Immature natural killer cell (primary cell): ENCODE data around the gene FAM124A. TPM values are rescaled to one million over a fixed set of nuclear protein-coding genes. Genes with fewer than 3 reads are reported as not detected.
A peak's percentile ranks its signal among the peaks of the same experiment; 100 is the strongest.
"Not testable (repeated sequence)": the region's sequence is repeated elsewhere in the genome, so short reads cannot be mapped to it uniquely, and the experiment has no call there.

Source experiments
- DNase-seq, 3 donors: peaks; one replicate each; pipeline ENCODE4 v3.0.0; 2022; ENCODE audit warnings: mixed read lengths in 1 of 3
- H3K27ac Mint-ChIP-seq, 6 donors: one replicate each; pipeline ENCODE4 v1.8.0; 2020; ENCODE audit warnings: mixed read lengths in 6 of 6, mild to moderate bottlenecking in 5 of 6, inconsistent platforms in 4 of 6, moderate library complexity in 3 of 6
- H3K27me3 Mint-ChIP-seq, 3 donors: one replicate each; pipeline ENCODE4 v1.8.0; 2020 to 2021; ENCODE audit warnings: low read depth in 3 of 3, mild to moderate bottlenecking in 3 of 3, mixed read lengths in 3 of 3, moderate library complexity in 3 of 3, inconsistent platforms in 1 of 3
- H3K36me3 Mint-ChIP-seq, 3 donors: one replicate each; pipeline ENCODE4 v1.8.0; 2020; ENCODE audit warnings: mixed read lengths in 3 of 3, inconsistent platforms in 2 of 3, mild to moderate bottlenecking in 2 of 3
- H3K4me1 Mint-ChIP-seq, 2 donors: one replicate each; pipeline ENCODE4 v1.8.0; 2020; ENCODE audit warnings: inconsistent platforms in 2 of 2, mild to moderate bottlenecking in 2 of 2, mixed read lengths in 2 of 2, moderate library complexity in 1 of 2
- H3K4me3 Mint-ChIP-seq, 5 donors: one replicate each; pipeline ENCODE4 v1.8.0; 2020; ENCODE audit warnings: mild to moderate bottlenecking in 5 of 5, mixed read lengths in 5 of 5, inconsistent platforms in 3 of 5, moderate library complexity in 3 of 5
- H3K9me3 Mint-ChIP-seq, 6 donors: one replicate each; pipeline ENCODE4 v1.8.0; 2020; ENCODE audit warnings: mild to moderate bottlenecking in 6 of 6, mixed read lengths in 6 of 6, inconsistent platforms in 4 of 6, moderate library complexity in 3 of 6
- polyA plus RNA-seq, 3 donors: library from polyadenylated mRNA; unstranded; fragments of 300-500 nt; fragmentation: Illumina TruSeq; gene quantifications; one replicate each; pipeline ENCODE4 v1.2.3, GENCODE V29; 2021

FAM124A gene
- polyA plus RNA-seq, 3 donors from 2014 or later, result 0.03 TPM; not detected in 2

DNA sequence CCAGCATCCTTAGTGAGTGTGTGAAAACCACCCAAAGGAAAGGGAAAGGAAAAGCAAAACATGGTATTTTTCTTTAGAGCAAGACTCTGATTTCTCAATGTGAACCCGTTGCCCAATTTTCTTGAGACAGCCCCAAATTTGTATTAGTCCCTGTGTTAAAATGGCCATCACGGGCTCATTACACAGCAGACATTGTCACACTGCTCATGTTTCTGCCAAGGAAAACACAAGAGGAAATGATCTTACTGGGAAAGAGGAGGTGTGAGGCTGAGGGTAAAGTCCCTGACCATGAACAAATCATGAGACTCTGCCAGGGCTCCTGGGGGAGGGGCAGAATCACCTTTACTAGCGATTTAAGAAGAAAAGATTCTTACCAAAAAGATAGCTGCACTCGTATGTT, 54.4 kb downstream of the FAM124A start:
- H3K27me3 Mint-ChIP-seq, result peaks cover 0 to 9% (median 2%) of the 10 kb centered on the region in 3 donors
- H3K4me3 Mint-ChIP-seq, result no peak overlapping the region
- no peak overlapping the region for H3K27ac Mint-ChIP-seq
- no peaks in the 10 kb centered on the region for H3K9me3 Mint-ChIP-seq
- DNase-seq, result no peak
- no peaks in the 10 kb centered on the region for H3K4me1 Mint-ChIP-seq
- no peaks in the 10 kb centered on the region for H3K36me3 Mint-ChIP-seq

DNA sequence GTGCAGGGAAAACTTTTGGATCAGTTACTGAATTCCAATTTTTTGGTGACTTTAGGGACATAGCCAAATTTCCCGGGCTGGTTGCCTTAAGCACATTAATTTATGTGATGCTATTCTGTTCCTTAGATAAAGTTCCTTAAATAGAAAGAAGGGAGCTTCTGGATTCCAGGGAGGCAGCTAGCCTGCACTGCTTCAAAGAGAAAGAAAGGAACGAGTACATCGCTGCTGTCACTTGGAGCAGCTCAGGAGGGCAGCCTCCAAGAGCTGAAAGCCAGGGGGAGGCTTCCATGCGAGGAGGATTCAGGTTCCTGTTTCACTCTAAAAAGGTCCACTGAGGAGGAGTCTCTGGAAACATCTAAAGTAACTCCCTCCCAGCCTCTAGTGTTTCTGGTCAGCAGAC, 55.7 kb downstream of the FAM124A start:
- H3K9me3 Mint-ChIP-seq, result no peaks in the 10 kb centered on the region
- no peak overlapping the region for H3K27ac Mint-ChIP-seq

DNA sequence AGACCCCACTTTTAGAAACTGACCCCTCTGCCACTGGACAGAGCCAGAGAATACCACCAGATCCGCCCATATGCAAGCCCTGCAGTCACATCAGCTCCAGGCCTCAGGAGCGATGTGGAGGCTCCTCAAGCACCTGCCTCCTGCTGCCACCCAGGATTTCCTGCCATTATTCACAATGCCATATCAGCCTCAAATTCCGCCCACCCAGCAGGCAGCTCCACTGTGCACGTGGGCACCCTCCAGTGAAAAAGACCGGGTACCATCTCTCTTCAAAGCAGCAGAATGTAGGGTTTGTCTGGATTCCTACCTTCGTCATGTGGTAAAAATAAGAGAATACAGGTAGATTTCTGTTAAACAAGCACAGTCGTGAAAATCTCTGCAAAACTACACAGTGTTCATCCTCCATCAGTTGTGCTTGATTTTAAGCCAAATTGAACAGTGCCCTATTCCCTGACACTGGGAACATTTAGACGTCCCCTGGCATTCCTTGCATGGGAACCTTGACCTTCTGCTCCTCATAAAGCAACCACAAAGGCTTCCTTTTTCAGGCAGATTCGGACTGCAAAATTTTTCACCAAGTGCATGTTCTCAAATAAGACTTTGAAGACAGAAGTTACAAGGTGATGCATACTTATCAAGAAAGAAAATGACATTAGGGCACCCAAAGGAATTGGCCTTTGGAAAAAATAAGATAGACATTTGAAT, 56.4 kb downstream of the FAM124A start:
- Mint-ChIP-seq H3K27ac (no peak overlapping the region), H3K4me1 (no peaks in the 10 kb centered on the region), H3K36me3 (no peaks in the 10 kb centered on the region), H3K4me3 (no peak overlapping the region), H3K27me3 (peaks cover 0 to 9% (median 2%) of the 10 kb centered on the region in 3 donors), H3K9me3 (no peaks in the 10 kb centered on the region)
- no peak for DNase-seq

More for the DNA sequence above, 55.7 kb downstream of the FAM124A start:
- no peak overlapping the region for H3K4me3 Mint-ChIP-seq
- no peaks in the 10 kb centered on the region for H3K36me3 Mint-ChIP-seq
- no peaks in the 10 kb centered on the region for H3K4me1 Mint-ChIP-seq
- peaks cover 0 to 9% (median 2%) of the 10 kb centered on the region in 3 donors for H3K27me3 Mint-ChIP-seq
- no peak for DNase-seq

DNA sequence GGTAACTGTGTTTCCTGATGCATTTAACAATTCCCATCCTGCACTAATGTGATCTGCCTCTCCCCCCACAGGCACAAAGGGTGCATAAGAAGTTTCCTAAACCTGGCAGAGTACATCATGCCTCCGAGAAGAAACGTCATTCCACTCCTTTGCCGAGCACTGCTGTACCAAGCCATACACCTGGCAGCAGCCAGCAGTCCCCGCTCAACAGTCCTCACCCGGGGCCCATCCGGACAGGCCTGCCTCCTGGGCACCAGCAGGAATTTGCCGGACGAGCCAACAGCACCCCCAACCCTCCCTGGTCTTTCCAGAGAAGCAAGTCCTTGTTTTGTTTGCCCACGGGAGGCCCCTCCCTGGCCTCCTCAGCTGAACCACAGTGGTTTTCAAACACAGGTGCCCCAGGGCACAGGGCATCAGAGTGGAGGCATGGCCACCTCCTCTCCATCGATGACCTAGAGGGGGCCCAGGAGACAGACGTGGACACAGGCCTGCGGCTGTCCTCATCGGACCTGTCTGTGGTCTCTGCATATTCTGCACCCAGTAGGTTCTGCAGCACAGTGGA, 58.3 kb downstream of the FAM124A start:
- Mint-ChIP-seq H3K9me3 (no peaks in the 10 kb centered on the region), H3K27ac (no peak overlapping the region)

DNA sequence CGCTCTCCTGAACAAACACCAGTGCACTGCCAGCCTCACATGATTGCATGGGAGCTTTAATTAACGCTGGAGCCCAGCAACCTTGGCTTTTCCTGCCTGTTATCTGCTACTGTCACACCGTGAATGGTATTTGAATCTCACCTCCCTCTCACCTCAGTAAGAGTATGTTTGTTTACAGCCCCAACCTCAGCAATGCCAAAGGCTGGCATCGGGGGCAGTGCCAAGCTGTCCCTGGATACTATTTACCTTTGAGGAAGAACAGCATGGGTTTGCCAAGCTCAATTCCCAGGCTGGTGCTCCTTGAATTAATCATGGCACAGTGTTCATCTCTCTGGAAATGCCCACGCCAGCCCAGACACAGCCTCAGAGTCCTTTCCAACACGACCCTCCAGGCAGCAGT, 60.1 kb downstream of the FAM124A start:
- no peaks in the 10 kb centered on the region for H3K9me3 Mint-ChIP-seq
- H3K27ac Mint-ChIP-seq, result no peak overlapping the region
- H3K27me3 Mint-ChIP-seq, result peaks cover 2 to 14% (median 8%) of the 10 kb centered on the region in 3 donors
- H3K4me3 Mint-ChIP-seq, result no peak overlapping the region
- H3K36me3 Mint-ChIP-seq, result no peaks in the 10 kb centered on the region
- no peaks in the 10 kb centered on the region for H3K4me1 Mint-ChIP-seq
- DNase-seq, result no peak

More for the DNA sequence above, 58.3 kb downstream of the FAM124A start:
- H3K4me1 Mint-ChIP-seq, result no peaks in the 10 kb centered on the region
- no peaks in the 10 kb centered on the region for H3K36me3 Mint-ChIP-seq
- H3K27me3 Mint-ChIP-seq, result peaks cover 2 to 16% (median 8%) of the 10 kb centered on the region in 3 donors
- H3K4me3 Mint-ChIP-seq, result no peak overlapping the region
- no peak for DNase-seq

DNA sequence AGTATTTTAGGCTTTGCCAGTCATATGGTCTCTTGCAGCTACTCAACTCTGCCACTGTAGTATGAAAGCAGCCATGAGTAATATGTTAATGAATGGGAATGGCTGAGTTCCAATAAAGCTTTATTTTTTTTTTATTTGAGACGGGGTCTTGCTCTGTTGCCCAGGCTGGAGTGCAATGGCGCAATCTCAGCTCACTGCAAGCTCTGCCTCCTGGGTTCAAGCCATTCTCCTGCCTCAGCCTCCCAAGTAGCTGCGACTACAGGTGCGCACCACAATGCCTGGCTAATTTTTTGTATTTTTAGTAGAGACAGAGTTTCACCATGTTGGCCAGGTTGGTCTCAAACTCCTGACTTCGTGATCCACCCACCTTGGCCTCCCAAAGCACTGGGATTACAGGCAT, 60.7 kb downstream of the FAM124A start:
- not testable (repeated sequence) for H3K4me3 Mint-ChIP-seq, H3K27ac Mint-ChIP-seq, H3K36me3 Mint-ChIP-seq, DNase-seq, H3K9me3 Mint-ChIP-seq, H3K4me1 Mint-ChIP-seq
- peaks cover 2 to 14% (median 8%) of the 10 kb centered on the region in 3 donors for H3K27me3 Mint-ChIP-seq

DNA sequence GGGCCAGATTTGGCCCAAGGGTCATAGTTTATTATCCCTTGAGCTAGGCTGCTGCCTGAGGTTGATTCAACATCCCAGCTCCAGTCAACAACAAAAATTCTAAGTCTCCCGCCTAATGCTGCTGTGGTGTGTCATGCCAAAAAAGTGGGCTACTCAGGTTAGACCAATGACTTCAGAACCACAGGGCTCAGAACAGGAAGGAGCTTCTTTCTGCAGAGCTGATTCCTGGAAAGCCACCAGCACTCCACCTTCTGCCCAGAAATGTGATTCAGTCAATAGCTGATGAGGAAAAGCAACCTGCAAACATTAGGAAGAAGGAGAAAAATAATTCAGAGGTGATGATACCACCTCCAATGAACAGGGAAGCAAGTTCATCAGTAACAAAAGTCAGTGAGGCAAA, 61.2 kb downstream of the FAM124A start:
- H3K9me3 Mint-ChIP-seq, result no peaks in the 10 kb centered on the region
- H3K4me1 Mint-ChIP-seq, result no peaks in the 10 kb centered on the region
- H3K36me3 Mint-ChIP-seq, result no peaks in the 10 kb centered on the region
- peaks cover 2 to 14% (median 8%) of the 10 kb centered on the region in 3 donors for H3K27me3 Mint-ChIP-seq
- H3K27ac Mint-ChIP-seq, result no peak overlapping the region
- H3K4me3 Mint-ChIP-seq, result no peak overlapping the region
- DNase-seq, result no peak

DNA sequence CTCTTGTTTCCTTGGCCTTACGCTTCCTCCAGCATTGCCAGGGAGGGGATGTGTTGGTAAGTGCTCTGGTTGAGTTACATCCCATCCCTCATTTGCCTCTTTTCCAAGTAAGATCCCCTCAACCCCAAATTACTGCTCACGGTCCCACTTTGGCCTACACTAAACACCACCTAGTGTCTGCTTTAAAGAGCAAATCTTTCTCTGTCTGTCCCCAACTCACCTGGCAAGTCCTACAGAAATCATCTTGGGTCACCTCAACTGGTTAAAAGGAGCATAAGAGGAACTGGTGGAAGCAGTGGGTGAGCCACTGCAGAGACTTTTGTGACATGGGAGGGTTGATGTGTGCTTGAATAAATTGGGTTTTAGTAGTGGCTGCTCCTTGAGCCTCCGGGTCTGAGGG, 62.1 kb downstream of the FAM124A start:
- DNase-seq, result no peak

DNA sequence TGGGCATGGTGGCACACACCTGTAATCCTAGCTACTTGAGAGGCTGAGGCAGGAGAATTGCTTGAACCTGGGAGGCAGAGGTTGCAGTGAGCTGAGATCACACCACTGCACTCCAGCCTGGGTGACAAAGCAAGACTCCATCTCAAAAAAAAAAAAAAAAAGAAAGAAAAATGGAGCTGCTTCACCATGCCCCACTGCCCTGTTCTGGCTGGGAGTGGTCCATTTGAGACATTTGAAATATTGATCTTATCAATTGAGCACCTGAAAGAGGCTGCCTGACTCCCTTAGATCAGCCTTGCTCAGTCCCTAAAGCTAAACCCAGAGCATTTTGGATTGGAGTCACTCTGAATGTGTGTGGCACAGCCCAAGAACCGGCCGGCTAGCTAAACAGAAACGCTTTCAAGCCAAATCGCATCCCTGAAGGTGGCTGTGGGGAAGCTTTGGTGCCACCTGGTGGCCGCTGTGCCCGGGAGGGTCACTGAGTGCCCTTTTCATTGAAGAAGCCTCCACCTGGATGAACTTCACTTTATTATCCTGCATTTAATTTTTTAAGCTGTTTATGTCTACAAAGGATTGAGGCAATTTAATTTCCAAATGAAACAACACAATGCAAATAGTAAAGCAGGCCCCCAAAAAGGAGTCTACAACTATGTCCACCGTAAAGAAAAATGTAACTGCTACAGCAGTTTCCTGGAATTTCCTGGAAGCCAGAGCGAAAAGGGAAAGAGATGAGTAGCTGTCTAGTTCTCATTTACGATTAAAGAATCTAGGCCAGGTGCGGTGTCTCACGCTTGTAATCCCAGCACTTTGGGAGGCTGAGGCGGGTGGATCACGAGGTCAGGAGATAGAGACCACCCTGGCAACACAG, 64.2 kb downstream of the FAM124A start:
- H3K36me3 Mint-ChIP-seq, result no peaks in the 10 kb centered on the region
- no peak overlapping the region for H3K4me3 Mint-ChIP-seq
- no peak overlapping the region for H3K27ac Mint-ChIP-seq
- DNase-seq, result peak; percentile 29 to 49 (median 37)
- peaks cover 0 to 9% (median 8%) of the 10 kb centered on the region in 3 donors for H3K27me3 Mint-ChIP-seq
- no peaks in the 10 kb centered on the region for H3K4me1 Mint-ChIP-seq
- H3K9me3 Mint-ChIP-seq, result peaks cover 0 to 2% (median 0%) of the 10 kb centered on the region in 6 donors

More for the DNA sequence above, 62.1 kb downstream of the FAM124A start:
- Mint-ChIP-seq H3K9me3 (no peaks in the 10 kb centered on the region), H3K4me3 (no peak overlapping the region), H3K36me3 (no peaks in the 10 kb centered on the region), H3K4me1 (no peaks in the 10 kb centered on the region), H3K27me3 (peaks cover 2 to 12% (median 8%) of the 10 kb centered on the region in 3 donors), H3K27ac (no peak overlapping the region)

DNA sequence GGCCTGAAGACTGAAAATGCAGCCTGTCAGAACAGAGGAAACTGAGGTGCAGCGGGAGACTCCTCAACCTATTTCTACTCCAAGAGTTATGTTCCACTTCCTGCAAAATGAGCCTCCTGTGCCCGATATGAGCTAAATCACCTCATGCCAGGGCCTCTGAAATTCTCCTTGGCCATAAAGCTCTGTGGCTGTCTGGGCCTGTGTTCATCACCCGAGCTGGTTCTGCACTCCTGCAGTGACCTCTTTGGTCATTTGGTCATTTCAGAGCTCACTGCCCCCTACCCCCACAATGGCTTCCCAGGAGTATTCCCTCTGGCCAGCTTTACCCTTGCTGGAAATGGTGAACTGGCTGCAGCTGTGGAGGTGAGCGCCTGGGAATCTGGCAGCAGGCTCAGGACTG, 65.6 kb downstream of the FAM124A start:
- no peaks in the 10 kb centered on the region for H3K36me3 Mint-ChIP-seq
- peaks cover 0 to 10% (median 8%) of the 10 kb centered on the region in 3 donors for H3K27me3 Mint-ChIP-seq
- no peak overlapping the region for H3K27ac Mint-ChIP-seq
- H3K9me3 Mint-ChIP-seq, result peaks cover 0 to 2% (median 0%) of the 10 kb centered on the region in 6 donors
- H3K4me3 Mint-ChIP-seq, result no peak overlapping the region
- H3K4me1 Mint-ChIP-seq, result no peaks in the 10 kb centered on the region
- DNase-seq, result no peak

DNA sequence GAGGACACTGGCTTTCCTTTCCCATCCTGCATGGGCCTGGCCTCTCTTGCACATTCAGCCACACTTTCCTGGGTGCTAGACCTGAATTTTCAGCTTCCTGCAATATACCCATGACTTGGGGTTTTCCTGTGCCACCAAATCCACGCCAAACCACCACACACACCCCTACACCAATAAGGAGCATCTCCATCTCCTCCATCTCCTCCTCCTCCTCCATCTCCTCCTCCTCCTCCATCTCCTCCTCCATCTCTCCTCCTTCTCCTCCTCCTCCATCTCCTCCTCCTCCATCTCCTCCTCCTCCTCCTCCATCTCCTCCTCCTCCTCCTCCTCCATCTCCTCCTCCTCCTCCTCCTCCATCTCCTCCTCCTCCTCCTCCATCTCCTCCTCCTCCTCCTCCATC, 66.1 kb downstream of the FAM124A start:
- not testable (repeated sequence) for H3K36me3 Mint-ChIP-seq, DNase-seq, H3K4me3 Mint-ChIP-seq, H3K27me3 Mint-ChIP-seq, H3K9me3 Mint-ChIP-seq, H3K27ac Mint-ChIP-seq, H3K4me1 Mint-ChIP-seq

DNA sequence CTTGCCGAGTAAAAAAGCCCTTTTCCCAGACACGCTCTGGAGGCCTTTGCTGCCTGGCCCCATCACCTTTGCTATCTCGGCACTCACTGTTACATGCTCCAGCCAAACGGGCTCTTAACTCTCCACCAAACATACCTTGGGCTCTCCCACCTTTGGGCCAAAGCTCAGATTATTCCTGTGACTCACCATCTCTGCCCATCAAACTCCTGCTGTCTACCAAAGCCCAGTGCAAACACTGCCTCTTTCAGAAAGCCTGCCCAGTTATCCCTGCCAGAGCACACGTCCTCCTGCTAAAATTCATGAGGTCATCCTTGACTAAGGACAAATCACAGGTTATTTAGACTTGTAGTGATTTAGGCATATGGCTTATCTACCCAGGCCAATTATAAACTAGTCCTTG, 69.1 kb downstream of the FAM124A start:
- H3K4me3 Mint-ChIP-seq, result no peak overlapping the region

DNA sequence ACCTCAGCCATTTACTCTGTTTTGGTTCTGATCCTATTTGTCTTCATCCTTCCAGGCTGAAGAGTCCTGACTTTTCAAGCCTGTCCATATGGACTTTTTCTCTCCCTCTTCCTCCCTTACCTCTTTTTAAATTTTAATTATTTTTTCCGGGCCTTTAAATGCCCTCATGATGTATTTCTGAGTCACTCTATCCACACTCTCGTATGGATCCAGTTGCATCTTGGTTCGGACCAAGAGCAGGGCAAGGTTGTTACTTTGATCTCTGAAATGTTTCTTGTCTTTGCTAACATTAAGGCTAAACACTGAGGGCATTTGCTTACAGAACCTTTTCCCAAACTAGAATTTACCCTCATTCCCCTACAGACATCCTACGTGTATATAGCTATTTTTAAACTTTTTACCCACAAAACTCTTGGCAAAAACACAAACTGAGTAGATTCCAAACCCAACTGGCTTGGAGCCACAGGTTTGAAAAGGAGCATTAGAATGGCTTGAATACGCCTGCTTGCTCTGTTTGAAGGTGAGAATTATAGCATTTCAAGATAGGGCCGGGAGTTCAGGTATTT, 69.9 kb downstream of the FAM124A start:
- H3K9me3 Mint-ChIP-seq, result peaks cover 0 to 2% (median 0%) of the 10 kb centered on the region in 6 donors

More for the DNA sequence above, 69.1 kb downstream of the FAM124A start:
- DNase-seq, result no peak
- peaks cover 0 to 2% (median 0%) of the 10 kb centered on the region in 6 donors for H3K9me3 Mint-ChIP-seq
- peaks cover 0 to 1% (median 0%) of the 10 kb centered on the region in 3 donors for H3K27me3 Mint-ChIP-seq
- no peaks in the 10 kb centered on the region for H3K36me3 Mint-ChIP-seq
- H3K27ac Mint-ChIP-seq, result no peak overlapping the region
- H3K4me1 Mint-ChIP-seq, result no peaks in the 10 kb centered on the region

DNA sequence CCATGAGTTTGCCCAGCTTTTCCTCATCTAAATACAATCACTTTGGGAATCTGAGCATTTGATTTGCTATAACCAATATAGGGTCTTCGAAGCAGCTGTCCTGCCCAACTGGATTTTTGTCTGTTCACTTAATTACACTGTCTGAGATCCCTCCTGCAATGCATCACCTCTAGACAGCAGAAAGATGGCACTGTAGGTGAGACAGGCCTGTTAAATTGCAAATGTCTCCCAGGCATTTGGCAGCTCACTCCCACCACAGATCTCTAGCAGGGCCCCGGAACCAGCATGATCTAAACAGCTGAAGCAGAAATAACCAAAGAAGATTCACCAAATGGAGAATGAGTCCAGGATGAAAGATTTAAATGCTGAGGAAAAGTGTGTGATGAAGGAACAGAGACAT, 75.4 kb downstream of the FAM124A start:
- H3K27me3 Mint-ChIP-seq, result peaks cover 0 to 5% (median 2%) of the 10 kb centered on the region in 3 donors
- DNase-seq, result no peak
- no peaks in the 10 kb centered on the region for H3K36me3 Mint-ChIP-seq
- H3K4me3 Mint-ChIP-seq, result no peak overlapping the region
- no peak overlapping the region for H3K27ac Mint-ChIP-seq
- no peaks in the 10 kb centered on the region for H3K4me1 Mint-ChIP-seq
- H3K9me3 Mint-ChIP-seq, result peaks cover 0 to 2% (median 0%) of the 10 kb centered on the region in 6 donors

More for the DNA sequence above, 69.9 kb downstream of the FAM124A start:
- Mint-ChIP-seq H3K27ac (no peak overlapping the region), H3K4me1 (no peaks in the 10 kb centered on the region), H3K4me3 (no peak overlapping the region), H3K27me3 (peaks cover 0 to 1% (median 0%) of the 10 kb centered on the region in 3 donors), H3K36me3 (no peaks in the 10 kb centered on the region)
- DNase-seq, result no peak
